Fibroblast of skin of abdomen (primary cell): ENCODE results near the gene CFAP97.
A peak's percentile ranks its signal among the peaks of the same experiment; 100 is the strongest.
"Not testable (repeated sequence)": the region's sequence is repeated elsewhere in the genome, so short reads cannot be mapped to it uniquely, and the experiment has no call there.

Experiments
- DNase-seq: peaks from one replicate; pipeline ENCODE4 v3.0.0-alpha.2; 2013

CFAP97 gene

GRCh38 chr4:185221912-185222311, 18.1 kb upstream of the CFAP97 start:
- no peak for DNase-seq

- no peak for DNase-seq
Measured at GRCh38 chr4:185221491-185221890, 17.7 kb upstream of the CFAP97 start.

- DNase-seq = peak; percentile 95
Measured at GRCh38 chr4:185219551-185220344, 15.9 kb upstream of the CFAP97 start.

GRCh38 chr4:185218312-185218711, 14.5 kb upstream of the CFAP97 start:
- no peak for DNase-seq

- DNase-seq = no peak
Measured at GRCh38 chr4:185217408-185217975, 13.7 kb upstream of the CFAP97 start.

GRCh38 chr4:185215261-185215660, 11.5 kb upstream of the CFAP97 start:
- peak; percentile 28 for DNase-seq

- no peak for DNase-seq
Measured at GRCh38 chr4:185213877-185214276, 10.1 kb upstream of the CFAP97 start.

- DNase-seq = peak; percentile 26
Measured at GRCh38 chr4:185212581-185212980, 8.8 kb upstream of the CFAP97 start.

GRCh38 chr4:185211641-185212040, 7.8 kb upstream of the CFAP97 start:
- no peak for DNase-seq

- DNase-seq = peak; percentile 11
Measured at GRCh38 chr4:185211035-185211434, 7.2 kb upstream of the CFAP97 start.

- DNase-seq = peak; percentile 48
Measured at GRCh38 chr4:185210102-185210981, 6.5 kb upstream of the CFAP97 start.

- not testable (repeated sequence) for DNase-seq
Measured at GRCh38 chr4:185209852-185210101, 6.0 kb upstream of the CFAP97 start.

- peak; percentile 76 for DNase-seq
Measured at GRCh38 chr4:185209031-185209851, 5.4 kb upstream of the CFAP97 start, which contains the start of gene SNX25. TSS of gene SNX25 (plus strand) at chr4:185209598. CDS start at chr4:185209827, 229 bp downstream.

GRCh38 chr4:185207466-185207865, 3.7 kb upstream of the CFAP97 start:
- DNase-seq = peak; percentile 43

GRCh38 chr4:185205697-185206342, 2.0 kb upstream of the CFAP97 start:
- DNase-seq = no peak

- DNase-seq = not testable (repeated sequence)
Measured at GRCh38 chr4:185205073-185205472, 1.3 kb upstream of the CFAP97 start.

- no peak for DNase-seq
Measured at GRCh38 chr4:185204238-185204910, 574 bp upstream of the CFAP97 start.

GRCh38 chr4:185202984-185203485, 765 bp downstream of the CFAP97 start:
- no peak for DNase-seq

GRCh38 chr4:185201977-185202962, 1.5 kb downstream of the CFAP97 start:
- DNase-seq = peak; percentile 32

- not testable (repeated sequence) for DNase-seq
Measured at GRCh38 chr4:185198189-185198588, 5.6 kb downstream of the CFAP97 start.
